ENCODE data around the gene KITLG.
"Not testable (repeated sequence)": the region's sequence is repeated elsewhere in the genome, so short reads cannot be mapped to it uniquely, and the experiment has no call there.

The KITLG gene

DNA sequence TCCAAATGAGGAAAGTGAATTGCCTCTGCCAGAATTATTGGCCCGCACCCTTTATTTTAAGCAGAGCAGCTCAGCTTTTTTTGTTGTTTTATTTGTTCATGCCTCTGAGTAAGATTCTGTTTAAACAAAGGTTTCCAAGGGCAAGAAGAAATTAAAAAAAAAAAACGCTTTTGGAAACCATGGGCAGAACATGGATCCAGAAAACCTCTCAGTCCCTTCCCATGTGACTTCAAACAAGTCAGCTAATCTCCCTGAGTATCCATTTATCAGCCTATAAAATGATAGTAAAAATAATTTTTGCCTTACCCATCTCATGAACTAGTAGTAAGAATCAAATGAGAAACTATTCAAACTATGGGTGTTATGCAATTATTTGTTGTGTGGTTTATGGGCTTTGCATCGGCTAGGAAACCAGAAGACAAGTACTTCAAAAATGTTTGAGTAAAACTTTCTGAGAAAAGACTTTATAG, 27.6 kb downstream of the KITLG start:
- H3K4ac ChIP-seq (ENCODE audit: low read length): no peak overlapping the region
- H2AK5ac ChIP-seq (ENCODE audit: low read depth, low read length): no peak overlapping the region
- no peak for DNase-seq (ENCODE audit: low spot score)
- no peak overlapping the region for H2BK120ac ChIP-seq (ENCODE audit: low read depth, low read length)
- H3K27ac ChIP-seq (replicated peaks; ENCODE audit: low read length): no peak overlapping the region
- H3K4me3 ChIP-seq (ENCODE audit: low read length in 2 of 2): no peak overlapping the region
- no peak overlapping the region for H3K14ac ChIP-seq (ENCODE audit: low read length)
- no peak overlapping the region for H2BK12ac ChIP-seq (ENCODE audit: low read length)
- no peak overlapping the region for H4K8ac ChIP-seq (ENCODE audit: low read depth, low read length)
- no peak overlapping the region for H2AFZ ChIP-seq (ENCODE audit: low read length)
- H4K91ac ChIP-seq (ENCODE audit: low read depth, low read length, poor library complexity): no peak overlapping the region
- whole genome bisulfite sequencing, 2 donors (ENCODE audit: extremely low coverage in 2 of 2, insufficient read length in 2 of 2, insufficient replicate concordance in 1 of 2): no CpG with 5 or more reads among the region's 3 CpGs
- H3K23ac ChIP-seq (ENCODE audit: low read depth, low read length, poor library complexity): no peak overlapping the region
- no peaks in the 10 kb centered on the region for H3K27me3 ChIP-seq (ENCODE audit: control insufficient read depth in 3 of 3, insufficient read depth in 3 of 3, low read depth in 1 of 3, low read length in 3 of 3)
- no peak overlapping the region for H3K18ac ChIP-seq (ENCODE audit: low read length)
- peaks cover 4 to 9% of the 10 kb centered on the region in 2 donors for H3K4me1 ChIP-seq (ENCODE audit: control insufficient read depth in 2 of 2, insufficient read depth in 1 of 2, low read depth in 1 of 2, low read length in 2 of 2)
- no peak overlapping the region for H3K4me2 ChIP-seq (ENCODE audit: insufficient read depth, low read length, poor library complexity, severe bottlenecking)
- no peaks in the 10 kb centered on the region for H3K79me1 ChIP-seq (ENCODE audit: low read depth, low read length)
- H2BK15ac ChIP-seq (ENCODE audit: low read length): no peak overlapping the region
- no peak overlapping the region for H2BK5ac ChIP-seq (ENCODE audit: low read length)
- H3K9me3 ChIP-seq (replicated peaks in 1 of 2; ENCODE audit: control insufficient read depth in 2 of 2, insufficient read depth in 1 of 2, low read depth in 1 of 2, low read length in 2 of 2): no peaks in the 10 kb centered on the region
- no peaks in the 10 kb centered on the region for H3K36me3 ChIP-seq (replicated peaks in 1 of 2; ENCODE audit: control insufficient read depth in 2 of 2, insufficient read depth in 2 of 2, low read length in 2 of 2)
- no peak overlapping the region for H3K9ac ChIP-seq (ENCODE audit: low read depth, low read length, poor library complexity)

DNA sequence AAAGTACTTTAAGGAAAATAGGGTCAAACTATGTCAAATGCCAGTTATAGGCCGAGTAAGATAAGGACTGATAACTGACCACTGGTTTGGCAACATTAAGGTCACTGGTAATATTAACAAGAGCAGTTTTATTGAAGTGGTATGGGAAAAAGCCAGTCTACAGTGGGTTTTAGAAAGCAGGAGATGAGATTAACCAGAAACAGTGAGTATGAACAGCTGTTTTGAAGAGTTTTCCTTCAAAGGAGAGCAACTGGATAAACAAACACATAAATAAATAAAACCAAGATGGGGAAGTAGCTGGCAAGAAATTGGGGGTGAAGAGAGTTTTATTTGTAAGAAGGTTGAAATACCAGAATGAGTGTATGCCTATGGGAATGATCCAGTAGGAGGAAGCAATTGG, 30.3 kb downstream of the KITLG start:
- H3K79me1 ChIP-seq (ENCODE audit: low read depth, low read length): no peaks in the 10 kb centered on the region
- H3K9ac ChIP-seq (ENCODE audit: low read depth, low read length, poor library complexity): no peak overlapping the region
- H3K36me3 ChIP-seq (replicated peaks in 1 of 2; ENCODE audit: control insufficient read depth in 2 of 2, insufficient read depth in 2 of 2, low read length in 2 of 2): peaks cover 0 to 7% of the 10 kb centered on the region in 2 donors
- H3K14ac ChIP-seq (ENCODE audit: low read length): no peak overlapping the region
- no peak overlapping the region for H2BK5ac ChIP-seq (ENCODE audit: low read length)
- no peak overlapping the region for H3K18ac ChIP-seq (ENCODE audit: low read length)
- H3K4me2 ChIP-seq (ENCODE audit: insufficient read depth, low read length, poor library complexity, severe bottlenecking): no peak overlapping the region
- H3K23ac ChIP-seq (ENCODE audit: low read depth, low read length, poor library complexity): no peak overlapping the region
- no peak overlapping the region for H2BK12ac ChIP-seq (ENCODE audit: low read length)
- WGBS, 2 donors (ENCODE audit: extremely low coverage in 2 of 2, insufficient read length in 2 of 2, insufficient replicate concordance in 1 of 2): no CpG with 5 or more reads among the region's 1 CpG
- no peak overlapping the region for H2BK120ac ChIP-seq (ENCODE audit: low read depth, low read length)
- no peak overlapping the region for H2AK5ac ChIP-seq (ENCODE audit: low read depth, low read length)
- H2BK15ac ChIP-seq (ENCODE audit: low read length): no peak overlapping the region
- H3K27ac ChIP-seq (replicated peaks; ENCODE audit: low read length): no peak overlapping the region
- H4K91ac ChIP-seq (ENCODE audit: low read depth, low read length, poor library complexity): no peak overlapping the region
- peaks cover 4 to 9% of the 10 kb centered on the region in 2 donors for H3K4me1 ChIP-seq (ENCODE audit: control insufficient read depth in 2 of 2, insufficient read depth in 1 of 2, low read depth in 1 of 2, low read length in 2 of 2)
- no peaks in the 10 kb centered on the region for H3K27me3 ChIP-seq (ENCODE audit: control insufficient read depth in 3 of 3, insufficient read depth in 3 of 3, low read depth in 1 of 3, low read length in 3 of 3)
- no peak for DNase-seq (ENCODE audit: low spot score)
- no peak overlapping the region for H3K4ac ChIP-seq (ENCODE audit: low read length)
- H3K4me3 ChIP-seq (ENCODE audit: low read length in 2 of 2): no peak overlapping the region
- no peak overlapping the region for H2AFZ ChIP-seq (ENCODE audit: low read length)
- H4K8ac ChIP-seq (ENCODE audit: low read depth, low read length): no peak overlapping the region
- H3K9me3 ChIP-seq (replicated peaks in 1 of 2; ENCODE audit: control insufficient read depth in 2 of 2, insufficient read depth in 1 of 2, low read depth in 1 of 2, low read length in 2 of 2): no peaks in the 10 kb centered on the region

DNA sequence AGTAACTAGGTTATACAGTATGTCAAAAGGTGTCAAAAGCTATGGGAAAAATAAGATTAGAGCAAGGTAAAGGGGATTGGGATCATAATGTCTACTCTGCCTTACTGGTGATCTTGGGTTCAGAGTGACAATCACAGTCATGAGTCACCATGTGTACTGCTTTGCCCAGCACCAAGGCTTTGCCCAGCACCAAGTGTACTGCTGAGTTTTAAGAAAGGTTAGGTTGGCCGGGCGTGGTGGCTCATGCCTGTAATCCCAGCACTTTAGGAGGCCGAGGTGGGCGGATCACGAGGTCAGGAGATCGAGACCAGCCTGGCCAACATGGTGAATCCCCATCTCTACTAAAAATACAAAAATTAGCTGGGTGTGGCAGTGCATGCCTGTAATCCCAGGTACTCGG, 32.3 kb downstream of the KITLG start:
- WGBS, 2 donors (ENCODE audit: extremely low coverage in 2 of 2, insufficient read length in 2 of 2, insufficient replicate concordance in 1 of 2): no CpG with 5 or more reads among the region's 7 CpGs
- not testable (repeated sequence) for H3K9ac ChIP-seq (ENCODE audit: low read depth, low read length, poor library complexity); H2BK120ac ChIP-seq (ENCODE audit: low read depth, low read length); H2AFZ ChIP-seq (ENCODE audit: low read length); H3K27me3 ChIP-seq (ENCODE audit: control insufficient read depth in 3 of 3, insufficient read depth in 3 of 3, low read depth in 1 of 3, low read length in 3 of 3); H3K4me3 ChIP-seq (ENCODE audit: low read length in 2 of 2); H2BK12ac ChIP-seq (ENCODE audit: low read length); DNase-seq (ENCODE audit: low spot score); H2BK15ac ChIP-seq (ENCODE audit: low read length); H2AK5ac ChIP-seq (ENCODE audit: low read depth, low read length); H2BK5ac ChIP-seq (ENCODE audit: low read length); H3K4me2 ChIP-seq (ENCODE audit: insufficient read depth, low read length, poor library complexity, severe bottlenecking); H3K4ac ChIP-seq (ENCODE audit: low read length); H3K23ac ChIP-seq (ENCODE audit: low read depth, low read length, poor library complexity); H4K91ac ChIP-seq (ENCODE audit: low read depth, low read length, poor library complexity); H3K18ac ChIP-seq (ENCODE audit: low read length); H3K4me1 ChIP-seq (ENCODE audit: control insufficient read depth in 2 of 2, insufficient read depth in 1 of 2, low read depth in 1 of 2, low read length in 2 of 2); H3K9me3 ChIP-seq (replicated peaks in 1 of 2; ENCODE audit: control insufficient read depth in 2 of 2, insufficient read depth in 1 of 2, low read depth in 1 of 2, low read length in 2 of 2); H4K8ac ChIP-seq (ENCODE audit: low read depth, low read length); H3K79me1 ChIP-seq (ENCODE audit: low read depth, low read length); H3K27ac ChIP-seq (replicated peaks; ENCODE audit: low read length); H3K14ac ChIP-seq (ENCODE audit: low read length)
- peaks cover 0 to 23% of the 10 kb centered on the region in 2 donors for H3K36me3 ChIP-seq (replicated peaks in 1 of 2; ENCODE audit: control insufficient read depth in 2 of 2, insufficient read depth in 2 of 2, low read length in 2 of 2)

DNA sequence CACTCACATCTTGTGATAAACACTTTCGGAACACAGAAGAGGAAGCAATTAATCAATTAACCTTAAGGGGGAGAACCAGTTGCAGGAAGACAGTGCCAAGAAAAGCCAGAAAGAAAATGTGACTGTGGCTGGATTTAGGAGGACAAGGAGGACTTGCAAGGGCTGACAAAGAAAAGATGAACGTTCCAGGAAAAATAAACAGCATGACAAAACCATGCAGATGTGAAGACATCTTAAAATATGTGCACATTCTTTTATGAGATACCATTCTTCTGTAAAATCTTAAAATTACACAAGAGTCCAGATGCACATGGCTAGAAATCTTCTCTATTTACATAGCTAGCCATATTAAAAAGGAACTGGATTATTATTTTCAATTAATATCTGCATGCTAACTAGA, 33.4 kb downstream of the KITLG start:
- no peaks in the 10 kb centered on the region for H3K4me1 ChIP-seq (ENCODE audit: control insufficient read depth in 2 of 2, insufficient read depth in 1 of 2, low read depth in 1 of 2, low read length in 2 of 2)
- no peaks in the 10 kb centered on the region for H3K9me3 ChIP-seq (replicated peaks in 1 of 2; ENCODE audit: control insufficient read depth in 2 of 2, insufficient read depth in 1 of 2, low read depth in 1 of 2, low read length in 2 of 2)
- no peak overlapping the region for H3K9ac ChIP-seq (ENCODE audit: low read depth, low read length, poor library complexity)
- H2BK15ac ChIP-seq (ENCODE audit: low read length): no peak overlapping the region
- no peak overlapping the region for H2AFZ ChIP-seq (ENCODE audit: low read length)
- no peak overlapping the region for H2BK12ac ChIP-seq (ENCODE audit: low read length)
- H3K4me3 ChIP-seq (ENCODE audit: low read length in 2 of 2): no peak overlapping the region
- H3K79me1 ChIP-seq (ENCODE audit: low read depth, low read length): no peaks in the 10 kb centered on the region
- no peak overlapping the region for H3K18ac ChIP-seq (ENCODE audit: low read length)
- H4K8ac ChIP-seq (ENCODE audit: low read depth, low read length): no peak overlapping the region
- H3K23ac ChIP-seq (ENCODE audit: low read depth, low read length, poor library complexity): no peak overlapping the region
- no peak overlapping the region for H4K91ac ChIP-seq (ENCODE audit: low read depth, low read length, poor library complexity)
- H2BK120ac ChIP-seq (ENCODE audit: low read depth, low read length): no peak overlapping the region
- no peak overlapping the region for H3K27ac ChIP-seq (replicated peaks; ENCODE audit: low read length)
- H3K36me3 ChIP-seq (replicated peaks in 1 of 2; ENCODE audit: control insufficient read depth in 2 of 2, insufficient read depth in 2 of 2, low read length in 2 of 2): peaks cover 0 to 30% of the 10 kb centered on the region in 2 donors
- no peak overlapping the region for H3K4me2 ChIP-seq (ENCODE audit: insufficient read depth, low read length, poor library complexity, severe bottlenecking)
- no peak overlapping the region for H2BK5ac ChIP-seq (ENCODE audit: low read length)
- no peak for DNase-seq (ENCODE audit: low spot score)
- no peak overlapping the region for H3K4ac ChIP-seq (ENCODE audit: low read length)
- H3K27me3 ChIP-seq (ENCODE audit: control insufficient read depth in 3 of 3, insufficient read depth in 3 of 3, low read depth in 1 of 3, low read length in 3 of 3): no peaks in the 10 kb centered on the region
- WGBS, 2 donors (ENCODE audit: extremely low coverage in 2 of 2, insufficient read length in 2 of 2, insufficient replicate concordance in 1 of 2): no CpG with 5 or more reads among the region's 2 CpGs
- H3K14ac ChIP-seq (ENCODE audit: low read length): no peak overlapping the region
- H2AK5ac ChIP-seq (ENCODE audit: low read depth, low read length): no peak overlapping the region

All from neuronal stem cell (in vitro differentiated cells).